Neuronal stem cell (in vitro differentiated cells): Measurements from ENCODE around the gene LSAMP.

ENCODE experiments used
- DNase-seq: peaks from one replicate; pipeline ENCODE4 v3.0.0-alpha.2; 2013; ENCODE audit warnings: low spot score
- H2AFZ ChIP-seq: one replicate; pipeline ENCODE4 v1.6.1; 2013; ENCODE audit warnings: mild to moderate bottlenecking, low read length, inconsistent platforms
- H2AK5ac ChIP-seq: 2 replicates; pipeline ENCODE4 v1.6.1; 2013; ENCODE audit warnings: low read depth, mild to moderate bottlenecking, inconsistent platforms, low read length, moderate library complexity, mixed read lengths
- H2BK120ac ChIP-seq: 2 replicates; pipeline ENCODE4 v1.6.1; 2013; ENCODE audit warnings: low read depth, mild to moderate bottlenecking, inconsistent platforms, low read length, moderate library complexity, mixed read lengths
- H2BK12ac ChIP-seq: one replicate; pipeline ENCODE4 v1.6.1; 2013; ENCODE audit warnings: low read length, inconsistent platforms
- H2BK15ac ChIP-seq: 2 replicates; pipeline ENCODE4 v1.6.1; 2013; ENCODE audit warnings: mild to moderate bottlenecking, low read length, inconsistent platforms, mixed read lengths
- H2BK5ac ChIP-seq: one replicate; pipeline ENCODE4 v1.6.1; 2013; ENCODE audit warnings: inconsistent platforms, mild to moderate bottlenecking, low read length, moderate library complexity
- H3K14ac ChIP-seq: one replicate; pipeline ENCODE4 v1.6.1; 2013; ENCODE audit warnings: low read length, inconsistent platforms
- H3K18ac ChIP-seq: 2 replicates; pipeline ENCODE4 v1.6.1; 2013; ENCODE audit warnings: low read length, inconsistent platforms
- H3K23ac ChIP-seq: 2 replicates; pipeline ENCODE4 v1.6.1; 2013; ENCODE audit warnings: low read depth, mild to moderate bottlenecking, mixed read lengths, low read length, inconsistent platforms; ENCODE audit not compliant: poor library complexity
- H3K27ac ChIP-seq: replicated peaks from 3 replicates; pipeline ENCODE4 v1.5.1; 2013; ENCODE audit warnings: low read length, inconsistent platforms
- H3K27me3 ChIP-seq, 3 experiments: 2 replicates each; pipeline ENCODE4 v1.6.1; 2013; ENCODE audit warnings: low read length in 3 of 3, mild to moderate bottlenecking in 2 of 3, inconsistent platforms in 1 of 3, low read depth in 1 of 3, mixed read lengths in 1 of 3, moderate library complexity in 1 of 3; ENCODE audit not compliant: control insufficient read depth in 3 of 3, insufficient read depth in 3 of 3
- H3K36me3 ChIP-seq, 2 donors: replicated peaks in 1 of 2; 2 replicates each; pipeline ENCODE4 v1.6.1; 2013; ENCODE audit warnings: low read length in 2 of 2; ENCODE audit not compliant: control insufficient read depth in 2 of 2, insufficient read depth in 2 of 2
- H3K4ac ChIP-seq: 2 replicates; pipeline ENCODE4 v1.6.1; 2013; ENCODE audit warnings: inconsistent platforms, mild to moderate bottlenecking, low read length, moderate library complexity
- H3K4me1 ChIP-seq, 2 donors: 1 replicate in 1 of 2; 2 replicates in 1 of 2; pipeline ENCODE4 v1.6.1; 2013; ENCODE audit warnings: low read length in 2 of 2, low read depth in 1 of 2; ENCODE audit not compliant: control insufficient read depth in 2 of 2, insufficient read depth in 1 of 2
- H3K4me2 ChIP-seq: one replicate; pipeline ENCODE4 v1.6.1; 2013; ENCODE audit warnings: mild to moderate bottlenecking, low read length, inconsistent platforms; ENCODE audit not compliant: insufficient read depth, poor library complexity, severe bottlenecking
- H3K4me3 ChIP-seq, 2 donors: 2 replicates each; pipeline ENCODE4 v1.5.1; 2013; ENCODE audit warnings: low read length in 2 of 2, mild to moderate bottlenecking in 2 of 2, inconsistent platforms in 1 of 2, moderate library complexity in 1 of 2
- H3K79me1 ChIP-seq: one replicate; pipeline ENCODE4 v1.6.1; 2013; ENCODE audit warnings: low read depth, mild to moderate bottlenecking, inconsistent platforms, low read length, moderate library complexity
- H3K9ac ChIP-seq: one replicate; pipeline ENCODE4 v1.6.1; 2013; ENCODE audit warnings: mild to moderate bottlenecking, low read depth, low read length, inconsistent platforms; ENCODE audit not compliant: poor library complexity
- H3K9me3 ChIP-seq, 2 donors: replicated peaks in 1 of 2; 2 replicates each; pipeline versions ENCODE3 to v1.6.1; 2013; ENCODE audit warnings: low read length in 2 of 2, mild to moderate bottlenecking in 2 of 2, inconsistent platforms in 1 of 2, low read depth in 1 of 2, mixed read lengths in 1 of 2, moderate library complexity in 1 of 2; ENCODE audit not compliant: control insufficient read depth in 2 of 2, insufficient read depth in 1 of 2
- H4K8ac ChIP-seq: one replicate; pipeline ENCODE4 v1.6.1; 2013; ENCODE audit warnings: low read depth, mild to moderate bottlenecking, inconsistent platforms, low read length, moderate library complexity
- H4K91ac ChIP-seq: one replicate; pipeline ENCODE4 v1.6.1; 2013; ENCODE audit warnings: low read length, low read depth, mild to moderate bottlenecking, inconsistent platforms; ENCODE audit not compliant: poor library complexity
- WGBS, 2 donors: extraction: QIAGEN DNeasy Blood & Tissue Kit; methylation state at CpG; one replicate each; pipeline ENCODE4 v1.1.7; 2013; ENCODE audit warnings: missing lambda C conversion rate in 2 of 2, mixed read lengths in 1 of 2; ENCODE audit not compliant: insufficient read length in 2 of 2, insufficient replicate concordance in 1 of 2; ENCODE audit errors: extremely low coverage in 2 of 2; 5-methylcytosine and 5-hydroxymethylcytosine counted together

Gene LSAMP

DNA sequence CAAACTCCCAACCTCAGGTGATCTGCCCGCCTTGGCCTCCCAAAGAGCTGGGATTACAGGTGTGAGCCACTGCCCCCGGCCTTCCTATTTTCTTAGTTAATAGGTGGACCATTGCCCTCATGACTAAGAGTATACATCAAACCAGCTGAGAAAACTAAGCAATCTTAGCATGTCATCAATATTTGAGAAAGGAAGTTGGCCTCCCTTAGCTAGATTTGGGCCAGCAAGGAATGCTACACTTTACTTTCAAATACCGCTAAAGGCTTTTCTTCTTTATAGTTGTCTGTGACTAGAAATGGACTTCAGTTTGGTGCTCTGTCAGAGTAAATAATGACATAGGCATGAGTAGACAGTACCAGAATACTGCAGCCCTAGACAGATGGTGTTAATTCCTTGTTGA lies 622.7 kb downstream of the LSAMP start:
- Histone ChIP-seq H3K4me3 (no peak overlapping the region), H3K79me1 (no peaks in the 10 kb centered on the region), H3K4me1 (no peaks in the 10 kb centered on the region), H2AK5ac (no peak overlapping the region), H4K91ac (no peak overlapping the region), H3K27ac (no peak overlapping the region), H2BK12ac (no peak overlapping the region), H3K4ac (no peak overlapping the region), H2BK120ac (no peak overlapping the region), H3K9ac (no peak overlapping the region), H3K18ac (no peak overlapping the region), H2AFZ (no peak overlapping the region), H2BK15ac (no peak overlapping the region), H3K23ac (no peak overlapping the region), H2BK5ac (no peak overlapping the region), H3K27me3 (no peaks in the 10 kb centered on the region), H3K9me3 (no peaks in the 10 kb centered on the region), H3K36me3 (no peaks in the 10 kb centered on the region), H3K14ac (no peak overlapping the region), H4K8ac (no peak overlapping the region), H3K4me2 (no peak overlapping the region)
- WGBS, 2 donors, result no CpG with 5 or more reads among the region's 3 CpGs
- DNase-seq, result no peak

GRCh38 chr3:115819785-115820384 lies 625.4 kb downstream of the LSAMP start:
- DNase-seq, result peak; percentile 59
- Histone ChIP-seq H3K14ac (no peak overlapping the region), H3K27ac (no peak overlapping the region), H2AK5ac (no peak overlapping the region), H4K91ac (no peak overlapping the region), H3K4ac (no peak overlapping the region), H3K23ac (no peak overlapping the region), H3K4me3 (no peak overlapping the region), H2BK5ac (no peak overlapping the region), H2BK12ac (no peak overlapping the region), H3K27me3 (no peaks in the 10 kb centered on the region), H3K36me3 (no peaks in the 10 kb centered on the region), H3K18ac (no peak overlapping the region), H2AFZ (no peak overlapping the region), H3K9ac (no peak overlapping the region), H4K8ac (no peak overlapping the region), H3K4me1 (no peaks in the 10 kb centered on the region), H2BK15ac (no peak overlapping the region), H3K79me1 (no peaks in the 10 kb centered on the region), H3K4me2 (no peak overlapping the region), H2BK120ac (no peak overlapping the region), H3K9me3 (no peaks in the 10 kb centered on the region)
- no CpG with 5 or more reads among the region's 6 CpGs for WGBS, 2 donors

- no CpG with 5 or more reads among the region's 8 CpGs for WGBS, 2 donors
- no peak overlapping the region for H3K4me2 ChIP-seq
- H3K36me3 ChIP-seq, result no peaks in the 10 kb centered on the region
- no peak overlapping the region for H3K27ac ChIP-seq
- H3K9ac ChIP-seq, result no peak overlapping the region
- peak; percentile 85 for DNase-seq
- H2AK5ac ChIP-seq, result no peak overlapping the region
- no peak overlapping the region for H3K14ac ChIP-seq
- no peak overlapping the region for H4K91ac ChIP-seq
- no peak overlapping the region for H2BK15ac ChIP-seq
- no peak overlapping the region for H3K23ac ChIP-seq
- no peak overlapping the region for H2BK12ac ChIP-seq
- no peak overlapping the region for H2BK120ac ChIP-seq
- H3K4me3 ChIP-seq, result no peak overlapping the region
- H2AFZ ChIP-seq, result no peak overlapping the region
- H2BK5ac ChIP-seq, result no peak overlapping the region
- H3K4me1 ChIP-seq, result no peaks in the 10 kb centered on the region
- H3K9me3 ChIP-seq, result no peaks in the 10 kb centered on the region
- H4K8ac ChIP-seq, result no peak overlapping the region
- H3K27me3 ChIP-seq, result peaks cover 0 to 9% (median 0%) of the 10 kb centered on the region in 3 experiments
- H3K79me1 ChIP-seq, result no peaks in the 10 kb centered on the region
- no peak overlapping the region for H3K18ac ChIP-seq
- no peak overlapping the region for H3K4ac ChIP-seq
Measured at GRCh38 chr3:115814778-115815380, 630.4 kb downstream of the LSAMP start.

DNA sequence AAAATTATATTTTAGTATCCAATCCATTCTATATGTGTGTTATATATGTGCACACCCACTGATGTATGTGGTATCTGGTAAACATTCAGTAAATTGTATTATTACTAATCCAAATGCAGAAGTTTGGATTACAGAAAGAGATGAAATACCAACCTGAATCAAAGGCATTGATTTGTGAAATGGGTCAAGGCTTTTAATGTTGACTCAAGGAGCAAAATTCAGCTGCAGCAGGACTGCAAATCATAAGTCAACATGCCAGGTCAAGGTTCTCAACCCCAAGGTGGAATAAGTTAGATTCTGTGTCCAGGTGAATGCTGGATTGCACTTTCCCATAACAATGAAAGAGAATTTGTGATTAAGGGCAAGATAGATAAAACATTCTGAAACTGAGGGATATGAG lies 631.3 kb downstream of the LSAMP start:
- H2BK12ac ChIP-seq, result no peak overlapping the region
- H3K79me1 ChIP-seq, result no peaks in the 10 kb centered on the region
- H3K4ac ChIP-seq, result no peak overlapping the region
- no peak overlapping the region for H3K23ac ChIP-seq
- no peak overlapping the region for H3K9ac ChIP-seq
- H2AK5ac ChIP-seq, result no peak overlapping the region
- H3K27ac ChIP-seq, result no peak overlapping the region
- no peak overlapping the region for H2BK15ac ChIP-seq
- no peaks in the 10 kb centered on the region for H3K9me3 ChIP-seq
- H2BK5ac ChIP-seq, result no peak overlapping the region
- H3K14ac ChIP-seq, result no peak overlapping the region
- H3K4me1 ChIP-seq, result no peaks in the 10 kb centered on the region
- no peak overlapping the region for H4K8ac ChIP-seq
- H3K27me3 ChIP-seq, result peaks cover 0 to 9% (median 0%) of the 10 kb centered on the region in 3 experiments
- H2BK120ac ChIP-seq, result no peak overlapping the region
- no peak overlapping the region for H4K91ac ChIP-seq
- H3K18ac ChIP-seq, result no peak overlapping the region
- H2AFZ ChIP-seq, result no peak overlapping the region
- H3K4me2 ChIP-seq, result no peak overlapping the region
- no peak for DNase-seq
- no peaks in the 10 kb centered on the region for H3K36me3 ChIP-seq
- no peak overlapping the region for H3K4me3 ChIP-seq
